Colonic mucosa (tissue), 4 donors: ENCODE results near the gene ETFDH. TPM values are rescaled to one million over a fixed set of nuclear protein-coding genes. Genes with fewer than 3 reads are reported as not detected.

Experiments
- DNase-seq: peaks from one replicate; pipeline ENCODE4 v3.0.0-alpha.2; 2020
- H3K27ac ChIP-seq: fragments of 200-600 bp; one replicate; pipeline ENCODE4 v1.8.0; 2021
- H3K27me3 ChIP-seq: fragments of 200-600 bp; one replicate; pipeline ENCODE4 v1.8.0; 2021
- H3K36me3 ChIP-seq: fragments of 200-600 bp; one replicate; pipeline ENCODE4 v1.8.0; 2021
- H3K4me1 ChIP-seq: fragments of 200-600 bp; one replicate; pipeline ENCODE4 v1.8.0; 2021; ENCODE audit warnings: mild to moderate bottlenecking
- H3K4me3 ChIP-seq: fragments of 200-600 bp; one replicate; pipeline ENCODE4 v1.8.0; 2021
- H3K9ac ChIP-seq, 2 donors: one replicate each; pipeline ENCODE4 v1.7.0; 2013; ENCODE audit warnings: control low read depth in 2 of 2, low read depth in 2 of 2, low read length in 2 of 2
- H3K9me3 ChIP-seq: fragments of 200-600 bp; one replicate; pipeline ENCODE4 v1.8.0; 2021
- CTCF ChIP-seq: fragments of 200-600 bp; IDR thresholded peaks from one replicate; pipeline ENCODE4 v1.8.0; 2022; ENCODE audit warnings: antibody characterized with exemption, mild to moderate bottlenecking
- intact Hi-C: fragments of 100-400 bp; cut with DNase I; formaldehyde crosslinking; loops from one replicate; pipeline ENCODE4 v1.14.1; 2022
- total RNA-seq, 2 donors: library from RNA; stranded (reverse); fragmentation: NEBNext Ultra II Directional in 1 of 2; extraction: Animal tissue kit (Norgen Biotek cat#: 25700) in 1 of 2; gene quantifications; one replicate each; pipeline ENCODE4 v1.2.1, GENCODE V29; 2021
- donor health status: healthy.
- donor health status: DM: no; HTN: no; CAD: no.
- donor health status: DM: no; HTN: no; CAD: no.

Gene ETFDH
- total RNA-seq: 10 to 100 TPM; 63.7 to 72.9 TPM

- peak within 1 kb of the TSS; percentile 96 for H3K9ac ChIP-seq
- peak; percentile 34 for TF ChIP-seq CTCF
- H3K9me3 ChIP-seq: no peaks in the 10 kb centered on the region
- H3K4me1 ChIP-seq: peaks cover 8% of the 10 kb centered on the region
- no peaks in the 10 kb centered on the region for H3K36me3 ChIP-seq
- DNase-seq: peak; percentile 99
- H3K27me3 ChIP-seq: no peaks in the 10 kb centered on the region
- intact Hi-C loops: no loop called here
- peak within 1 kb of the TSS; percentile 89 for H3K4me3 ChIP-seq
- peak within 1 kb of the TSS; percentile 95 for H3K27ac ChIP-seq
These were observed at the start of gene ETFDH for GRCh38 chr4:158671915-158672806. ETFDH (plus strand) TSS chr4:158672296; CDS start chr4:158672457, 161 bp downstream.

DNA sequence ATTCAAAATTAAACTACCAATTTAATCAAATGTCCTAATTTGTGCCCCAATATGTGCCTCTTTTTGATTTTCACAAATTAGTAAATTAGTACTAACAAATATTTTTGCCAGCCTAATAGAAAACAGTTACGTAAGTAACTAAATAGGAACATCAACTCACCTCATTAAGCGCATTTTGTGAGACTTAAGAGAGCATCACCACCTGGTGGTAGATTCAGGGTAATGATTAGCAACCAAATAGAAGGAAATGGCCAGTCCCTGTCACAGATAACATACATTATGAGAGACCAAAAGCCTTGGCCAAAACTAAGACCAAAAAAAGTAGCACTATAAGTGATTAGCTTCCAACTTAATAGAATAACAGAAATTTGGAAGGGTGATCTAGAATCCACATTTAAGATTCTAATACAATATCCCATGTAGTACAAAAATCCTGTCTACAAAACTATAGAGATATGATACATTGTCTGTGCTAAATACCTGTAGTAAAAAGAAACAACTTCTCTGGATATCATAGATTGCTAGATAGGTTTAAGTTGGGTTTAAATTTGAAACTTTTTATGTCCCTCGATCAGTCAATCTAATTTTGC, 47.1 kb upstream of the ETFDH start:
- no peaks in the 10 kb centered on the region for H3K9me3 ChIP-seq
- H3K9ac ChIP-seq: no peak overlapping the region
- H3K27ac ChIP-seq: no peak overlapping the region
- no peak overlapping the region for H3K4me3 ChIP-seq
- no peaks in the 10 kb centered on the region for H3K27me3 ChIP-seq
- intact Hi-C loops: loop anchor here (5.0 to 10.0 kb wide), 3 partner anchors 128 to 630 kb away; no protein-coding TSS in a partner anchor
- no peaks in the 10 kb centered on the region for H3K36me3 ChIP-seq
- DNase-seq: peak; percentile 18
- TF ChIP-seq CTCF: peak; percentile 53
- H3K4me1 ChIP-seq: no peaks in the 10 kb centered on the region

DNA sequence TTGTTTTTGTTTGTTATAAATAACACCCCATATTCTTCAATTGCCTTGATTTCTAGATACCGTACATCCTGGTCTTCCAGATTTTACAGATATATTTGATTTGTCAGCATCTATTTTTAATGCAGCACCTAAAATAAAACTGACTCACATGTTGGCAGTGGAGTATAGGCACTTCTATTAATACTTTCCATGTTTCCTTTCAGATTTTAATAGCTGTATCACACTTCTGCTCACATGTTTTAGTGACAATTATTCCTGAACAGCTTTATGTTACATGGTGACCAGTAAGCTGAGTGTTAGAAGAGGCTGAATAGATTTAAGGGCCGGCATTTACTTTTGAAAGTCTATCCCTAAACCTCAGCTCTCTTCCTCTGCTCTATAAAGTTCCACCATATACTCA, 46.6 kb upstream of the ETFDH start:
- no peak for TF ChIP-seq CTCF
- Histone ChIP-seq H3K27ac (no peak overlapping the region), H3K36me3 (no peaks in the 10 kb centered on the region), H3K27me3 (no peaks in the 10 kb centered on the region), H3K9me3 (no peaks in the 10 kb centered on the region), H3K4me3 (no peak overlapping the region), H3K4me1 (no peaks in the 10 kb centered on the region), H3K9ac (no peak overlapping the region)
- no peak for DNase-seq
- intact Hi-C loops: loop anchor here (5.0 to 10.0 kb wide), 2 partner anchors 363 to 631 kb away; no protein-coding TSS in a partner anchor

DNA sequence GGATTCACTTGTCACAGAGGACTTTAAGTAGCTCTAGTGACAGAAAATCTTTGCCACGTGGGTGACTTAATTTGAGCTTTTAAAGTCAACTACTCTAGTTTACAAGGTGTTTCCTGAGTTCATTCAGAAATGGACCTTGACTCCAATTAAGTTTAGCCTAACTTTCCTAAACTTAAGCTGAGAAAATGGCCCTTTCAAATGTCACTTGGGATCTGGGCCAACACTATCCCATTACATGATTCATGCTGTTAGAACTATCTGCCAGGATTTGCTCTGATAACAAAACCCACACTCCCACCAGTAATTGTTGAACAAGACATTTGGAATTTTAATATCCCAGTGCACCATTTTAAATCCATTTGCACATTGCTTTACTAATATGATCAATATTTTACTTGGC, 41.2 kb upstream of the ETFDH start:
- DNase-seq: peak; percentile 34
- no peaks in the 10 kb centered on the region for H3K27me3 ChIP-seq
- H3K36me3 ChIP-seq: no peaks in the 10 kb centered on the region
- no peaks in the 10 kb centered on the region for H3K9me3 ChIP-seq
- no peak for TF ChIP-seq CTCF
- H3K4me3 ChIP-seq: no peak overlapping the region
- intact Hi-C loops: no loop called here
- H3K4me1 ChIP-seq: no peaks in the 10 kb centered on the region
- H3K27ac ChIP-seq: no peak overlapping the region
- no peak overlapping the region for H3K9ac ChIP-seq

DNA sequence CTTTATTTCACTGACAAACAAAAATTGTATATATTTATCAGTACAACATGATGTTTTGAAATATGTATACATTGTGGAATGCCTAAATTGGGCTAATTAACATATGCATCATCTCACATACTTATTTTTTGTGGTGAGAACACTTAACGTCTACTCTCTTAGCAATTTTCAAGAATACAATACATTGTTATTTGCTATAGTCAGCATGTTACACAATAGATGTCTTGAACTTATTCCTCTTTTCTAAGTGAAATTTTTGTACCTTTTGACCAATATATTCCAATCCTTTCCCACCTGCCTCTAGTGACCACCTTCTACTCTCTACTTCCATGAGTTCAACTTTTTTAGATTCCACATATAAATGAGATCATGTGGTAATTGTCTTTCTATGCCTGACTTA, 35.5 kb upstream of the ETFDH start:
- no peak for TF ChIP-seq CTCF
- Histone ChIP-seq H3K9ac (no peak overlapping the region), H3K9me3 (no peaks in the 10 kb centered on the region), H3K36me3 (no peaks in the 10 kb centered on the region), H3K4me1 (no peaks in the 10 kb centered on the region), H3K27me3 (no peaks in the 10 kb centered on the region), H3K27ac (no peak overlapping the region), H3K4me3 (no peak overlapping the region)
- DNase-seq: no peak
- intact Hi-C loops: no loop called here
